ENCODE data around the gene CSK.

The CSK gene

GRCh38 chr15:74847432-74847831 lies 65.6 kb downstream of the CSK start:
- no peak overlapping the region for H3K4me3 ChIP-seq (ENCODE audit: low read depth, low read length)
- no peak for DNase-seq (ENCODE audit: low read depth)
- no peak for TF ChIP-seq CTCF (IDR thresholded peaks at IDR 0.05; ENCODE audit: control insufficient read depth, extremely low read depth, insufficient read depth)

DNA sequence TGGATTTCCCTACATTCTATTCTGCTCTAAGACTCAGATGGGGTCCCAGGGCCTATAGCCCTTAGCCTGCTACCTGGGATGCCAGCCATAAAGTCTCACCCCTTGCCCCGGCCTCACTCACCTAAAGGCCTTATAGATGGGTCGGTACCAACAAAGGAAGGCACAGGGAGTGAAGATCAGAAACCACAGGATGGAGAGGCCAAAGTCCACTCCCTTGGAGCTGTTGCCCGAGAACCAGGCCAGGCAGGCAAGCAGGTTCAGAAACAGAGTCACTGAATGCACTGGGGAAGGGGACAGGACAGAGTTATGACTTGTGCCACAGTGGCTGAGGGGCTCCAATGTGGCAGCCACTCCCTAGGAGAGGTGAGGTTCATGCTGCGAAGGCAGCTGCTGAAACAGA lies 68.5 kb downstream of the CSK start:
- TF ChIP-seq CTCF (IDR thresholded peaks at IDR 0.05; ENCODE audit: control insufficient read depth, extremely low read depth, insufficient read depth), result no peak
- DNase-seq (ENCODE audit: low read depth), result no peak
- no peak overlapping the region for H3K4me3 ChIP-seq (ENCODE audit: low read depth, low read length)

DNA sequence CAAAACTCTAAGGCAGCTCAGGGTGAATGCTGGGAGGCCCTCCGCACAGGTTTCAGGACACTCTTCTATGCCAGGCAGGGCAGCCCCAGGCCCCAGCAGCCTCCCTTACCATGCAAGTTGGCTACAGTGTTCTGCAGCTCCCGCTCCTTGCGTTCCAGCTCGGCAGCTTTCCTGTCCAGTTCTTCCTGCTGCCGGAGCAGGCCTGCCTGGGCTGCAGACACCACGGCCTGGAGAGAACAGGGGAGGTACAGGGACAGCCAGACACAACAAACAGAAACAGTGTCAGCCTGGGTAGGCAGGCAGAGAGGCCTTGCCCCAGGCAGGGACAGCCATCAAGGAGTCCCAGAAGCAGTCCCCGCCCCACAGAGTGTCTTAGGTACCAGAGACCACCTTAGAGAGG lies 70.1 kb downstream of the CSK start:
- TF ChIP-seq CTCF (IDR thresholded peaks at IDR 0.05; ENCODE audit: control insufficient read depth, extremely low read depth, insufficient read depth), result no peak
- DNase-seq (ENCODE audit: low read depth), result no peak
- no peak overlapping the region for H3K4me3 ChIP-seq (ENCODE audit: low read depth, low read length)
